Retinal pigment epithelial cell (primary cell): ENCODE data around the gene ZNF777.

Experiments used
- DNase-seq: peaks from one replicate; pipeline ENCODE4 v3.0.0-alpha.2; 2010; ENCODE audit warnings: low read depth
- H3K4me3 ChIP-seq: 2 replicates; pipeline ENCODE4 v1.5.1; 2011; ENCODE audit warnings: mild to moderate bottlenecking, low read length, control low read depth, moderate library complexity
- TF ChIP-seq, protein P1 (sequence below): conservative IDR thresholded peaks from 2 replicates; pipeline ENCODE4 v1.5.1; 2011; ENCODE audit warnings: low read depth, low read length, control low read depth, inconsistent platforms

The ZNF777 gene

DNA sequence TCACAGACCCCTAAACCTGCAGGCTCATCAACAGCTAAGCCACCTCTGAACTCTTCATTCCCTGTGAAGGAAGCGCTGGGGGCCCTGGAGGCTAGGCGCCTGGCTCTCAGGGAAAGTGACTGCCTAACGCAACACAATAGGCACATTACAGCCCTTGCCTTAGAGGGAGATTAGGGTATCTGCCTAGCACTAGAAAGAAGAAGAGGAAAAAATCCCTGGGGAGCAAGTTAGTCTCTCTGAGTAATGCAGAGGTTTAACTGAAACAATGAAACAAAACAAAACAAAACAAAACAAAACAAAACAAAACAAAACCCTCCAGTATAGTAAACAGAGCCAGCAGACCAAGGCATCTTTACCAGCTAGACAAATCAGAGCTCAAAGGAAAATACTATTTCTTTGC lies 2.6 kb downstream of the ZNF777 start:
- no peak overlapping the region for H3K4me3 ChIP-seq
- DNase-seq: no peak
- TF ChIP-seq, protein P1, sequence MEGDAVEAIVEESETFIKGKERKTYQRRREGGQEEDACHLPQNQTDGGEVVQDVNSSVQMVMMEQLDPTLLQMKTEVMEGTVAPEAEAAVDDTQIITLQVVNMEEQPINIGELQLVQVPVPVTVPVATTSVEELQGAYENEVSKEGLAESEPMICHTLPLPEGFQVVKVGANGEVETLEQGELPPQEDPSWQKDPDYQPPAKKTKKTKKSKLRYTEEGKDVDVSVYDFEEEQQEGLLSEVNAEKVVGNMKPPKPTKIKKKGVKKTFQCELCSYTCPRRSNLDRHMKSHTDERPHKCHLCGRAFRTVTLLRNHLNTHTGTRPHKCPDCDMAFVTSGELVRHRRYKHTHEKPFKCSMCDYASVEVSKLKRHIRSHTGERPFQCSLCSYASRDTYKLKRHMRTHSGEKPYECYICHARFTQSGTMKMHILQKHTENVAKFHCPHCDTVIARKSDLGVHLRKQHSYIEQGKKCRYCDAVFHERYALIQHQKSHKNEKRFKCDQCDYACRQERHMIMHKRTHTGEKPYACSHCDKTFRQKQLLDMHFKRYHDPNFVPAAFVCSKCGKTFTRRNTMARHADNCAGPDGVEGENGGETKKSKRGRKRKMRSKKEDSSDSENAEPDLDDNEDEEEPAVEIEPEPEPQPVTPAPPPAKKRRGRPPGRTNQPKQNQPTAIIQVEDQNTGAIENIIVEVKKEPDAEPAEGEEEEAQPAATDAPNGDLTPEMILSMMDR: no peak

DNA sequence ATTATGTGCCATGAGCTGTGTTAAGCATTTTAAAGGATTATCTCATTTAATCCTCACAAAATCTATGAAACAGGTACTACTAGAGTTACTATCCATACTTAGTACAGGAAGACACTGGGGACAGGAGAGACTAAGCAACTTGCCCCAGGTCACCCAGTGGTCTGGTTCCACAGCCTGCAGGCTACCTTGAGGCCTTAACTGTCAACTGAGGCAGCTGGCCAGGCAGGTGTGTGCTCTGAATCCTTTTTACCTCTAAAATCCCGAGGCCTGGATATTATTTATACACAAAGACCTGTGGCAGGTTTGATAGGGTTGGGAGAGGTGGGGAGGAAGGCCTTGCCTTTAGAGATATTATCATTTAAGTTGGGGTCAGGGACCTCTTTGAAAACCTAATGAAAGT lies 3.1 kb downstream of the ZNF777 start:
- TF ChIP-seq, protein P1: no peak
- no peak for DNase-seq
- H3K4me3 ChIP-seq: no peak overlapping the region

DNA sequence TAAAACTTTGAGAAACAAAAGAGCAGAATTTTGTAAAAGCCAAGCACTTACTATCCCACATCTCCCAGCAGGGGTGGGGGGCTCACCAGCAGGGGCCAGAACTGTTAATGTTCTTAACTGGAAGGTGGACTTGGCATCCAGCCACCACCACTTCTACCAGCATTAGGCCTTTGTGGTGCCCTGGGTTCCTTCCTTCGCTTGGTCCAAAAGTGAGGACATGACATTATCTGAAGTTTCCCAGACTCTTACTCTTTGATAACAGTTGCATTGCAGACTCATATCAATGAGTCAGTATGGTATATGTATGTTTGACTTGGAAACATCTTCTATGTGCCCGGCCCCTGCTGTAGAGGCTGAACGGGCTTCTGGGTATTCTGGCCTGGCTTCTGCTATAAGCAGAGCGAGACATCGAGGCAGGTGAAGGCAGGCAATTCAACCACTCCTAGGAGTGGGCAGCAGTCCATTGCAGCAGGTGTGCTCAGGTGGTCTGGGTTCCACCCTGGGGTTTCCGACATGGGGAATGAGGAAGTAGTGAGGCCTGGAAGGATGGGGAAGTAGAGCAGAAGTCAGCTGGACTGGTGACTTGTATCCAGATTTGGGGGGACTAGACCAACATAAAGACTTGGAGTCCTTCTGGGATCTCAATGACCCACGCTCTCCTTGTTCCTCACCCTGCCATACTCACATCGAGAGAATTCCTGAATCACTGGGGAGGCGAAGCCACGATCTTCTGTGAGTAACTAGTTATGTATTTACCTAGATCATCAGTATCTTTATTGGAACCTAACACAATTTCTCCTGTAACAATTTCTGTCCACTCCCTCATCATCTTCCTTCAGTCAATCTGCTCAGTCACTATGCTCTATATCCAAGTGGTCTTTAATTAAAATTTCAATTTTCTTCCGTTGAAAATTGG lies 4.1 kb downstream of the ZNF777 start:
- DNase-seq: no peak
- TF ChIP-seq, protein P1: no peak
- H3K4me3 ChIP-seq: no peak overlapping the region

DNA sequence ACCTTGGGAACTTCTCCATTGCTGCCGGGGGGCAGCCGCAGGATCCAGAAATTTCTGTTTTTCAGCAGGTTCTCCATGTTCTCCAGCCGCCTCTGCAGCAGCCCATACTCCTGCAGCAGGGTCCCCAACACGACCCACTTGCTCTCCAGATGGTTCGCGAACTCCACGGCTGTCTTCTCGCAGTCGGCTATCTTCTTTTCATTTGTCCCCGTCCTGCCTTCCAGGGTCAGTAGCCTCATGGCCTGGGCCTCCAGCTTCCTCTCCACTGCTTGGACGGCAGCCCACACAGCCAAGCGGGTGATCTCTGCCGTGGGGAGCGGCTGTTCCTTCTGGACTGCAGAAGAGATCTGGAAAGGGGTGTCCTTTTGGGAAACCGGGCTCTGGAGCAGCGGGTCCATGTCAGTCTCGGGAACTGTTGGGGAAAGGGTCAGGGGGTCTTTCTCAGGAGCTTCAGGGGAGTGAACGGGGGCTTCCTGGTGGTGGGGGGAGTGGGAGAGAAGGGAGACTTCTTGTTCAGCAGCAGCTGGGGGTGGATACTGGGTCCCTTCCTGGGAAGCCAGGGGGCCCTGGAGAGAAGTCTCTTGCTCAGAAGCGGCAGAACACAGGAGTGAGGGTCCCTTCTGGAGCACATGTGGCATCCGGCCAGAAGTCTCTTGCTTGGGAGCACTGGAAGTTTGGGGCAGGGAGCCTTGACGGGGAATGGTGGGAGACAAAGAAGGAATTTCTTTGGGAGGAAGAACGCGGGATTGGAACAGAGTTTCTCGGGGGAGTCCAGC lies 5.5 kb downstream of the ZNF777 start:
- no peak for DNase-seq
- TF ChIP-seq, protein P1: no peak

DNA sequence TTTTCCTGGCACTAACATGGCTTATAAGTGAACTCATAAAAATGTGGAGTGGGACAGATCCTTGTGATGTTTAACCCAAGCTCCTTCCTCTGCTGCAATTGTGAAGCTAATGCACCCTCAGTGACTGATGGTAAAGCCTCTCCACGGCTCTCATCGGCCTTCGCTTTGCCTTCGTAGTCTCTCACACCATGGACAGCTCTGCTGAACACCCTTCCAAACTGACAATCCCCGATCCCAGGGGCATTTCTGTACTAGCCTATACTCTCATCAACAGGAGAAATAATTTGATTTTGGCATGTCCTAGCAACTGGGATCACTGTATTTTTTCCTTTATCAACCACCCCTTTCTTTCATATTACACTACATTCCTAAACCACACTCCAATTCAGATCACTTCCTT lies 6.1 kb downstream of the ZNF777 start:
- TF ChIP-seq, protein P1: no peak
- no peak for DNase-seq
- H3K4me3 ChIP-seq: no peak overlapping the region

More for the DNA sequence above, 5.5 kb downstream of the ZNF777 start:
- no peak overlapping the region for H3K4me3 ChIP-seq

DNA sequence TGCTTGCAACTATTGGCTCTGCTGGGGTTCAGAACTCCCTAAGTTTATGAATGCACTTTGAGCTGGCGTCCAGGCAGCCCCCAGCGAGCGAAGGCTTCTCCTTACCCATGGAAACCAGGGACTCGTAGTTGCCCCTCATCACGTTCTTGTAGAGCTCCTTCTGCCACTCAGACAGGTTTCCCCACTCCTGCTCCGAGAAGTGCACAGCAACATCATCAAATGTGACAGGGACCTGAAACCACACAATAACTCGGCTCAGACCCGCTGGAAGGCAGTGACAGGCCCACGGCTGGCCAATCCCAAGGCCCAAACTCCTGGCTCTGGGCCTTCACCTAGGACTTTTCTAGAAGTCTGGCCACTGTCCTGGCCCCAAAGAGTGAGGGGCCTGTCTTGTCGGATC lies 6.9 kb downstream of the ZNF777 start:
- DNase-seq: no peak
- TF ChIP-seq, protein P1: no peak
- no peak overlapping the region for H3K4me3 ChIP-seq
